NCI-H226 (cell line): ENCODE results near the gene CAMK2D.

ENCODE experiments used
- DNase-seq: peaks from one replicate; pipeline ENCODE4 v3.0.0-alpha.2; 2015

CAMK2D gene

GRCh38 chr4:113762186-113763028 lies 869 bp upstream of the CAMK2D start:
- DNase-seq = peak; percentile 98

DNA sequence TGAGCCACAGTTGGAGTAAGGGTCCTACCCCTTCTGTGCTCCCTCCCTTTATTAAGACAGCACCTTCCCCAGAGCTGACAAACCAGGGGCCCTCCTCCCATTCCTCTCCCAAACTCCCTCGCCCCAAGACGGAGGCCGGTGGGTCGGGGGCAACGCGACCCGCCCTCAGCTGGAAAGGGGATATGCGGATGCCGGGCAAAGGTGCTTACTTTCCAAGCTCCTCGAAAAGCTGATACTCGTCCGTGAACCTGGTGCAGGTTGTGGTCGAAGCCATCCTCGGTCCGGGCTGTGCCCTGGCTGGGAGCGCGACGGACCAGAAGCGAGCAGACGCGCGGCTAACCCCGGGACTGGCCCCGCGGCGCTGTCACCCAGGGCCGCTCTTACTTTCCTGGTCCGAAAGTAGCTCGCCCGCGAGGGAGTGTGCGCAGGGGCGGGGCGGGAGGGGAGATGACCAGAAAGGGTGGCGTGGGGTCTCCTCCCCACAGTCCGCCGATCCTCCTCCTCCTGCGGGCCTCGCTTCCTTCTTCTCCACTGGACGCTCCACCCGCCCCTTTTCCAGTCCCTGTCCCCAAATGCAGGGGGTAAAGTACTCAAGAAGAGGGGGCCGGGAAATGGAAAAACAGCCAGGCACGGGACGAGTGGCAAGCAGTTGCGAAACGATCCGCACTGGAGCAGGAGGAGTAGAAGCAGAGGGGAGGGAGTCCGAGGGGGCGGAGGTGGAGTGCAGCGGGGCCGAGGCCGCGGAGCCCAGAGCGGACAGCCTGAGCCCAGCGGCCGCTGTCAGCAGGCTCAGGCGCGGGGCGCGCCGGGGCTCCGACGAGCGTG lies 531 bp downstream of the CAMK2D start:
- peak; percentile 22 for DNase-seq

DNA sequence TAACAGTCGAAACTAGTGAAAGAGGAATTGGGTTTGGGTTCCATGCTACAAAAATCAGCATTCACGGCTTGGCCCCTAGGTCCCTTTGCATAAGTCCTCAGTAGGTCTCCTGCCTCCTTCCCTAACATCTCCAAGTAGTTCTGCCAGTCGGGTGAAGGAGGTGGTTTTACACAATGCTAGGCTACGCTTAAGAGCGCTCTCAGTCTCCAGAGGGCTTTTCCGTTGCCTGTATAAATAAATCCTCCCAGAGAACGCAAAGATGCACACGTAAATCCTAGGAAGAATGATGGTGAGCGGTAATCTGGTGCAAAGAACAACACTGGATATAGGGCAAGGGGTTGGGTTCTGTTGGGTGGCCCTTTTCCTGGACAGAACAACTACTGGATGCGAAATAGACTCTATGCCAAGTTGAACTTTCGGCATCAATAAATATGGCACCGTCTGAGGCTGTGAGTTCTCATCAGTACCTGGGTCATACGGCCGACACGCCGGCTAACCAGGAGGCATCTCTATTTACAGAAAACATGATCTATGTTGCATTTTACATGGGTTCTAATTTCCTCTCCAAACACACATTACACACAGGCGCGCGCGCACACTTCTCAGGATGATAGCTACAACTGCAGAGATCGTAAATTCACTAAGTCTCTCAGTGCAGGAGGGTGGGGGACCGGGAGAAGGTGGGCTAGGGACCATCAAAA lies 1.3 kb downstream of the CAMK2D start:
- no peak for DNase-seq

- DNase-seq = no peak
Measured at GRCh38 chr4:113759696-113760093, 1.8 kb downstream of the CAMK2D start.

DNA sequence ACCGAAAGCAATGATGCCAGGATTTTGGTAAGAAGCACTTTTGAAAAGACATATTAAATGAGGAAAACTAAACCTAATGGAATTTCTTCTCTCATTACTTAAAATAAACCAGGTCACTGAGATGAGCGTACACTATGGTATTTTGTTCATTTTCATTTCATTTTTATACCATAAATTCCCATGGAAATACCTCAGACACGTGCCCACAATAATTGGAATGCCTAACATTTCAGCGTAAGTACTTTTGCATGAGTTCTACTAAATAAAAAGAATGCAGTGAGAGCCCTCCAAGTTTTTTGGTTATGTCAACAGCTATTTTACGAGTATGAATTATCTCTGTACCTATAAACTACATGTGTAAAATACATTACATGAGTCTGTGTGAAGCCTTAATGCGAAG lies 3.2 kb downstream of the CAMK2D start:
- DNase-seq = no peak

DNA sequence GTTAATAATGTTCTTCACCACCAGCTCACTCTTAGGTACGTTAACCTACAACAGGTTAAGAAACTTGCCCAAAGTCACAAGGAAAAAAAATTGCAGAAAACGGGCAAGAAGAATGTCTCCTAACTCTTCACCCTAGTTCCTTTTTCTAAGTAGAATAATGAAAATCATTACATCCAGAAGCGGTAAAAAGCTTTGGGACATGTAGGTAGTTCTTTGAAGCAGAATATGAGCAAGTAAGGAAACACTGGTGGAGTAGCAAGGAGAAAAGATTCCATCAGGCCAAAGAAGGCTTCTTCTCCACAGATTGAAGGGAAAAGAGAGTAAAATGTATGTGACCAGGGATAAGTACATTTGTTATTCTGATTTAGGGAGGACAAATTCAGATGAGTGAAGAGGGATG lies 4.1 kb downstream of the CAMK2D start:
- no peak for DNase-seq

- peak; percentile 48 for DNase-seq
Measured at GRCh38 chr4:113756005-113756410, 5.5 kb downstream of the CAMK2D start.

- DNase-seq = no peak
Measured at GRCh38 chr4:113750734-113751133, 10.8 kb downstream of the CAMK2D start.

GRCh38 chr4:113750296-113750695 lies 11.2 kb downstream of the CAMK2D start:
- DNase-seq = no peak

- no peak for DNase-seq
Measured at GRCh38 chr4:113749178-113749577, 12.4 kb downstream of the CAMK2D start.

GRCh38 chr4:113747949-113748348 lies 13.6 kb downstream of the CAMK2D start:
- DNase-seq = no peak

DNA sequence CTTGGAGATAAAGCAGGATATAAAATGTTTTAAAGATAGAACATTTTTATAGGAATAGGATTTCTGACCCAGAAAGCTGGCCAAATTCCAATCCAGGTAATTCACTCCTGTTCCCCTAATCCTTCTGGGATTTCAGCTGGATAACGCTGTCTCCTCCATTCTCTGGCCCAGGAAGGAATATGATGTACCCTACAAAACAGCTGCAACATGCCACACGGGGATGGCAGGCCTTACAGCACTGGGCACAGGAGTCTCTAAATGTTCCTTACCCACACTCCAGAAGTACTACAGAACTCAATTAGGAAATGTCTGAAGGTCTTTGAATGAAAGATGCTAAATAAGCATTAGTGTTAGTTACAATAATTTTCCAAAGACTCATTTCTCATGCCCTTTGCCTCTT lies 15.8 kb downstream of the CAMK2D start:
- DNase-seq = no peak

DNA sequence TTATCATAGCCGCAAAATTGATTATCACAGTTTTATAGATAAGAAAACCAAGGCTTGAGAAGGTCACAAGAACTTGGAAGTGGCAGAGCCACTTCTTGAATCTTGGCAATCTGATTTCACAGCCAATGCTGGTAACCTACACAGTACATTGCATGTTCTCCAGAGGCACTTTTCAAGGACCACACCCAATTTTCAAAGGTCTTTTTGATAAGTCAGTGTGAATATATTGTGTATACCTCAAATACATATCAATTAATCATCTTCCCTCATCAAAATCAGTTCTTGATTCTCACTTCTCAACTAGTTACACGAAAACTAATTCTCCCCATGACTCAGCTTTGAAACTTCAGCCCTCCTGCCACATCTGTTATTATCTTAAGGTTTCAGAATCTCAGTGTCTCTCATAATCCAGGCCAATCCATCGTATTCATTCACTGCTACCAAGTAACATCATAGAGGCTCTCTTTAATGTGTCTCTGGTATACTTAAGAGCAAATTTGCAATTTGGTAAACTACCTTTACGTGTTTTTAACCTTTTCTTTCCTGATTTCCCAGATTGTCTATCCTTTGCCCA lies 16.8 kb downstream of the CAMK2D start:
- DNase-seq = no peak

DNA sequence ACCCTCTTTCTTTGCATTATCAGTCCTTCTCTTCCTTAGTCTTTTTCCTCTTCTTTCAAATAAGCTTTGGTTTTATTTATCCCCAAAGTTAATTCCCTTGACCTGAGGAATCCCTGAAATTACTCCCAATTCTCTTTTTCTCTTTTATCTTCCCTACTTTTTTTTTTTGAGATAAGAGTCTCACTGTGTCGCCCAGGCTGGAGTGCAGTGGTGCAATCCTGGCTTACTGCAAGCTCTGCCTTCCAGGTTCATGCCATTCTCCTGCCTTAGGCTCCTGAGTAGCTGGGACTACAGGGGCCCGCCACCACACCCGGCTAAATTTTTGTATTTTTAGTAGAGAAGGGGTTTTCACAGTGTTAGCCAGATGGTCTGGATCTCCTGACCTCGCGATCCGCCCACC lies 17.8 kb downstream of the CAMK2D start:
- DNase-seq = no peak

DNA sequence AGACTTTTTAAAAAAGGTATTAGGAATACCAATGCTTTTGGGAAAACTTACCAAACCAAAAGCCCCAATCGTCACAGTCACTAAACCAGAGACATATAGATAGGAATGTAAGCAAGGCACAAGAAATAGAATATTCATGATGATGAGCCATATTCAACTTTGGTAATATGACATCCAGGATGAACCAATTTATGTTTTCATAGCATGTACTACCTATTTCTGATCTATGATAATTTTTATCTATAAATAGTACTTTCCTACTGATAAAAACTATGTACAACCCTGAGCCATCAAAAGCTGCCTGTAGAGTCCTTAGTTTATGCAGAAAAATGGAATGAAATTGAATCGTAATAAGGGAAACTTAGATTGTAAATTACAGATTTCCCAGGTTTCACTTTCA lies 18.9 kb downstream of the CAMK2D start:
- DNase-seq = no peak

DNA sequence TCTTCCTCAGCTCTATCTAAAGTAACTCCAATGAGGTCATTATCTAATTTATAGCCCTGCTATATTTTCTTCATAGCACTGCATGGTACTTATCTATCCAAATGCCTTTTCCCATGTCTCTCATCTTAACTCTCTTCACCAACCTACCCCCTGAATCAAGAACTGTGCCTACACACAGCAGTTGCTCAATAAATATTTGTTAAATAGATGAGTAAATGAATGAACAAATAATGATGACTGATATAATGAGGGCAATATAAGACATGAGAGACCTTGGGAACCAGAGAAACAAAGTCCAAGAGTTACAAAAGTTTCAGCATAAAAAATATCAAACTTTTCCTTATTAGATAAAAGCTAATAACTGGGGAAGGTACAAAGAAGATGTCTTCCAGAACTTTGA lies 19.6 kb downstream of the CAMK2D start:
- DNase-seq = no peak

DNA sequence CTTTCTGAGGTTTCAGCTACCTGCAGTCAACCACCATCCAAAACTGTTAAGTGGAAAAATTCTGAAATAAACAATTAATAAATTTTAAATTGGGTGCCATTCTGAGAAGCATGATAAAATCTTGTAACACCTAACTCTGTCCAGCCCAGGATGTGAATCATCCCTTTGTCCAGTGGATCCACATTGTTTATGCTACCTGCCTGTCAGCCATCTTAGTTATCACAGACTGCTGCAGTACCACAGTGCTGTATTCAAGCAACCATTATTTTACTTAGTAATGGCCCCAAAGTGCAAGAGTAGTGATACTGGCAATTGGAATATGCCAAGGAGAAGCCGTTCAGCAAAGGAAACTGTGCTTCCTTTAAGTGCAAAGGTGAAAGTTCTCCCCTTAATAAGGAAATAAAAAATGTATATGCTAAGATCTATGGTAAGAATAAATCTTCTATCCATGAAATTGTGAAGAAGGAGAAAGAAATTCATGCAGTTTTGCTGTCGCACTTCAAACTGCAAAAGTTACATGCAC lies 20.6 kb downstream of the CAMK2D start:
- no peak for DNase-seq

- no peak for DNase-seq
Measured at GRCh38 chr4:113739197-113739596, 22.3 kb downstream of the CAMK2D start.

DNA sequence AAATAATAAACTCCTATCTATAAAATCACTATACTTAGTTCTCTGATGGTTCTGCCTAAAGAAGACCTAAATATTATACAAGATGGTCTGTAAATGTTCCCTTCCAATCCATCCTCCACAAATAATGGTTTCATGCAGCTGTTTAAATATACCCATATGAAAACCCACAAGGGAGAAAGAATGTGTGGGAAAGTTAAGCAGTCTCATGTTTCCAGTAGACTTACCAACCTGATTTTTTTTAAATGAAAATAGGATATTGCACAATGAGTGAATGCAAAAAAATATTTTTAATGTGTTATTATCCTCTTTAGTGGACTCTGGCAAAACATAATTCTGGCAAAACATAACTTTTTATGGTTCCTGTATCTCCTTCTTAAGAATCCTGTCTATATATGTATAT lies 23.3 kb downstream of the CAMK2D start:
- peak; percentile 39 for DNase-seq

DNA sequence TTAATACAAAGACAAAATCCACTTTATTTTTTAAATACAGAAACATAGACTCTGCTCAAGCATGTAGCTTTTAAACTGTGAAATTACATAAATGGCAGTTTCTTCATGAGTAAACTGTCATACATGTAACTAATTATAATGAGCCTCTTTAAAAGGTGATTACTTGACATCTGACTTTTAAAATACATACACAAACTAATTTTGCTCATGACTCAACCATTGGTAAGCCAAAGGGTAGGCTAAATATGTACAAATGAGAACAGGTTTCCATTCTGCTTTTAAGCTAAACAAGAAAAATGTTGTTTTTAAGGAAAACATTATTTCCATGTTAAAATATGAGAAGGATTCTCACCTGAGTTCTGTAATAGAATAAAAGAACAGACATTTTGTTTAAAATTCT lies 27.9 kb downstream of the CAMK2D start:
- DNase-seq = no peak

GRCh38 chr4:113732967-113733527 lies 28.5 kb downstream of the CAMK2D start:
- DNase-seq = no peak

- no peak for DNase-seq
Measured at GRCh38 chr4:113730467-113731216, 30.9 kb downstream of the CAMK2D start.
